GM10266 (cell line): Measurements from ENCODE around the gene DDIT4L.

Experiments used
- DNase-seq: peaks from one replicate; pipeline ENCODE4 v3.0.0; 2012; ENCODE audit errors: extremely low spot score
- CTCF ChIP-seq: IDR thresholded peaks from 2 replicates; pipeline ENCODE4 v1.5.1; 2012; ENCODE audit warnings: mild to moderate bottlenecking, low read depth; ENCODE audit not compliant: control insufficient read depth, insufficient read depth; ENCODE audit errors: missing control alignments

DDIT4L gene

GRCh38 chr4:100175858-100176257 is 14.4 kb downstream of the DDIT4L start:
- no peak for TF ChIP-seq CTCF
- DNase-seq = no peak

GRCh38 chr4:100174985-100175383 is 15.3 kb downstream of the DDIT4L start:
- TF ChIP-seq CTCF = no peak
- DNase-seq = no peak

- no peak for TF ChIP-seq CTCF
Measured at GRCh38 chr4:100170986-100171385, 19.3 kb downstream of the DDIT4L start.

GRCh38 chr4:100169491-100170485 is 20.5 kb downstream of the DDIT4L start:
- TF ChIP-seq CTCF = no peak
- no peak for DNase-seq

More at GRCh38 chr4:100170986-100171385, 19.3 kb downstream of the DDIT4L start:
- no peak for DNase-seq

GRCh38 chr4:100168521-100168920 is 21.7 kb downstream of the DDIT4L start:
- no peak for TF ChIP-seq CTCF
- DNase-seq = no peak

- no peak for DNase-seq
- no peak for TF ChIP-seq CTCF
Measured at GRCh38 chr4:100166297-100167039, 23.8 kb downstream of the DDIT4L start.
